HG02973 (cell line): Measurements from ENCODE around the gene CPXM1.
"Not testable (repeated sequence)": the region's sequence is repeated elsewhere in the genome, so short reads cannot be mapped to it uniquely, and the experiment has no call there.

ENCODE experiments used
- ATAC-seq: cut with Tn5 transposase; IDR thresholded peaks from one replicate; pipeline ENCODE4 v1.9.1; 2021; ENCODE audit warnings: moderate library complexity; ENCODE audit not compliant: unreplicated experiment

Gene CPXM1

GRCh38 chr20:2770091-2770490, 30.3 kb downstream of the CPXM1 start:
- not testable (repeated sequence) for ATAC-seq

GRCh38 chr20:2768632-2769015, 31.8 kb downstream of the CPXM1 start:
- ATAC-seq: no peak

GRCh38 chr20:2767768-2768631, 32.4 kb downstream of the CPXM1 start:
- ATAC-seq: no peak

- ATAC-seq: no peak
Measured at GRCh38 chr20:2763186-2763585, 37.2 kb downstream of the CPXM1 start.

GRCh38 chr20:2762578-2763131, 37.8 kb downstream of the CPXM1 start:
- no peak for ATAC-seq

- ATAC-seq: no peak
Measured at GRCh38 chr20:2761885-2762284, 38.5 kb downstream of the CPXM1 start.

GRCh38 chr20:2760952-2761305, 39.5 kb downstream of the CPXM1 start:
- ATAC-seq: no peak

GRCh38 chr20:2760297-2760951, 40.0 kb downstream of the CPXM1 start:
- no peak for ATAC-seq

- no peak for ATAC-seq
Measured at GRCh38 chr20:2759603-2760296, 40.7 kb downstream of the CPXM1 start.

GRCh38 chr20:2759143-2759542, 41.3 kb downstream of the CPXM1 start:
- ATAC-seq: no peak

- ATAC-seq: no peak
Measured at GRCh38 chr20:2757969-2758368, 42.5 kb downstream of the CPXM1 start.

- ATAC-seq: no peak
Measured at GRCh38 chr20:2757001-2757400, 43.4 kb downstream of the CPXM1 start.

- ATAC-seq: no peak
Measured at GRCh38 chr20:2756056-2756611, 44.3 kb downstream of the CPXM1 start.

- no peak for ATAC-seq
Measured at GRCh38 chr20:2755451-2756055, 44.9 kb downstream of the CPXM1 start.

GRCh38 chr20:2754424-2754823, 46.0 kb downstream of the CPXM1 start:
- ATAC-seq: no peak

- ATAC-seq: no peak
Measured at GRCh38 chr20:2753461-2754040, 46.9 kb downstream of the CPXM1 start.

- ATAC-seq: no peak
Measured at GRCh38 chr20:2752567-2753460, 47.6 kb downstream of the CPXM1 start.

- ATAC-seq: no peak
Measured at GRCh38 chr20:2751878-2752566, 48.4 kb downstream of the CPXM1 start.

- no peak for ATAC-seq
Measured at GRCh38 chr20:2751347-2751877, 49.0 kb downstream of the CPXM1 start.
